ENCODE data around the gene WDR35. TPM values are rescaled to one million over a fixed set of nuclear protein-coding genes. Genes with fewer than 3 reads are reported as not detected.

Gene WDR35
- total and polyA plus RNA-seq, 2 donors (not counting 3 experiments of a cell fraction or from before 2014, with no cell fraction given), result 3.6 to 8.0 TPM

DNA sequence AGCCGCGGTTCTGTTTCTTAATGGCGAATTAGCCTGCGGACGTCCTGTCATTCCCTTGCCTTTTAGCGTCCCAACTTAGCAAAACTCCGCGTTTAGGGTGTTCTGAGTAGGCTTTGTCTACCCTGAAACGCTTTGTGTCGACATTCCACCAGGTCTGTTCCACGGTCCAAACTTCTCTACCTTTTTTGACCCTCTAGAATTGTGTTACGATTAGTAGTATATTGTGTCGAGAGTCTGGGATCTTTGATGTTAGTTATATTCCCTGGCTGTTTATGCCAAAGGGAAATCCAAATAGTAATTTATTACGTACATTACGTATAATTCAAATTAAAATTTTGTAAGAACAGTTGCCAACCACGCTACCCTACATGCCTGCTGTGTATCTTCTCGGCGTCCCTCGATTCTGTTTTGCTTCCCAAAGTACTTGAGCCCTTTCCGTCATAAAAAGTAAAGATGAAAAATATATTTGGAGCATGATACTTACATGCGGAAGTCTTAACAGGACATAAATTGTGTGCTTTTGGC is 87.6 kb downstream of the WDR35 start:
- Histone ChIP-seq H3K9me1 (replicated peaks; ENCODE audit: control insufficient read depth, extremely low read depth, insufficient read depth, low read length) (no peaks in the 10 kb centered on the region), H3K27me3 (ENCODE audit: control insufficient read depth in 2 of 2, insufficient read depth in 2 of 2, low read length in 2 of 2) (no peaks in the 10 kb centered on the region), H3K4me1 (ENCODE audit: control insufficient read depth, extremely low read depth, insufficient read depth, low read length) (peaks cover 25% of the 10 kb centered on the region), H2AFZ (ENCODE audit: low read depth, low read length) (peak overlapping the region; percentile 67), H3K9ac (replicated peaks; ENCODE audit: extremely low read depth, insufficient read depth, low read length) (peak overlapping the region; percentile 96), H3K27ac (ENCODE audit: insufficient read depth, low read depth, low read length) (peak overlapping the region; percentile 90), H3K36me3 (ENCODE audit: control insufficient read depth in 2 of 2, extremely low read depth in 1 of 2, insufficient read depth in 2 of 2, low read length in 2 of 2) (no peaks in the 10 kb centered on the region), H3K9me3 (replicated peaks; ENCODE audit: control insufficient read depth, insufficient read depth, low read length) (no peaks in the 10 kb centered on the region), H3K79me2 (ENCODE audit: control insufficient read depth, insufficient read depth, low read length) (peaks cover 38% of the 10 kb centered on the region), H3K4me2 (ENCODE audit: insufficient read depth, low read length) (peak overlapping the region; percentile 94), H4K20me1 (replicated peaks; ENCODE audit: control insufficient read depth, extremely low read depth, insufficient read depth, low read length) (no peaks in the 10 kb centered on the region), H3K4me3 (replicated peaks in 1 of 3; ENCODE audit: insufficient read depth in 1 of 3, low read depth in 1 of 3, low read length in 3 of 3) (peak overlapping the region; percentile 28 to 97 (median 86))
- TSS peak; percentile 92 for BruUV-seq (replicated peaks)
- intact Hi-C loops (cut with micrococcal nuclease) (loop anchor here (1.0 to 2.0 kb wide), 3 partner anchors 87 to 197 kb away; no protein-coding TSS in a partner anchor), dilution Hi-C loops (cut with MboI; ENCODE audit: extremely low pct_ligation_motif_present, low sequenced_read_pairs) (no loop called here)
- ChIA-PET CTCF (interaction anchor here (0.9 to 1.1 kb wide), 2 partner anchors 31 to 51 kb away, joined by 3 read pairs; no protein-coding TSS in a partner anchor), POLR2A (no interaction called here)
- DNase-seq (ENCODE audit: low read depth, low spot score) (no peak), FAIRE-seq (no peak)
- TF ChIP-seq JUN (IDR thresholded peaks at IDR 0.05; ENCODE audit: borderline replicate concordance, insufficient read depth, insufficient read length, low read depth) (no peak), MYC (IDR thresholded peaks at IDR 0.05; ENCODE audit: low read depth, low read length) (no peak), GATA2 (IDR thresholded peaks at IDR 0.05; ENCODE audit: insufficient read depth, insufficient read length, low read depth, low read length) (no peak), EZH2 (IDR thresholded peaks at IDR 0.05; ENCODE audit: borderline replicate concordance, low read depth, low read length, severe bottlenecking) (no peak), POLR2AphosphoS5 (IDR thresholded peaks at IDR 0.05; ENCODE audit: insufficient read depth, low read depth, low read length) (no peak), FOS (IDR thresholded peaks at IDR 0.05; ENCODE audit: borderline replicate concordance, insufficient read depth, low read length) (no peak)
- TF ChIP-seq, protein P1, sequence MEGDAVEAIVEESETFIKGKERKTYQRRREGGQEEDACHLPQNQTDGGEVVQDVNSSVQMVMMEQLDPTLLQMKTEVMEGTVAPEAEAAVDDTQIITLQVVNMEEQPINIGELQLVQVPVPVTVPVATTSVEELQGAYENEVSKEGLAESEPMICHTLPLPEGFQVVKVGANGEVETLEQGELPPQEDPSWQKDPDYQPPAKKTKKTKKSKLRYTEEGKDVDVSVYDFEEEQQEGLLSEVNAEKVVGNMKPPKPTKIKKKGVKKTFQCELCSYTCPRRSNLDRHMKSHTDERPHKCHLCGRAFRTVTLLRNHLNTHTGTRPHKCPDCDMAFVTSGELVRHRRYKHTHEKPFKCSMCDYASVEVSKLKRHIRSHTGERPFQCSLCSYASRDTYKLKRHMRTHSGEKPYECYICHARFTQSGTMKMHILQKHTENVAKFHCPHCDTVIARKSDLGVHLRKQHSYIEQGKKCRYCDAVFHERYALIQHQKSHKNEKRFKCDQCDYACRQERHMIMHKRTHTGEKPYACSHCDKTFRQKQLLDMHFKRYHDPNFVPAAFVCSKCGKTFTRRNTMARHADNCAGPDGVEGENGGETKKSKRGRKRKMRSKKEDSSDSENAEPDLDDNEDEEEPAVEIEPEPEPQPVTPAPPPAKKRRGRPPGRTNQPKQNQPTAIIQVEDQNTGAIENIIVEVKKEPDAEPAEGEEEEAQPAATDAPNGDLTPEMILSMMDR (IDR thresholded peaks at IDR 0.05; ENCODE audit: extremely low read depth in 1 of 2, insufficient read depth in 1 of 2, low read depth in 1 of 2, low read length in 2 of 2), result no peak
